NCI-H748 (cell line): ENCODE measurements around the gene OR13C8.
"Not testable (repeated sequence)": the region's sequence is repeated elsewhere in the genome, so short reads cannot be mapped to it uniquely, and the experiment has no call there.

Experiments
- DNase-seq: peaks from one replicate; lab custom pipeline; 2025; ENCODE audit not compliant: unreplicated experiment; lab: John Stamatoyannopoulos, UW

The OR13C8 gene, protein sequence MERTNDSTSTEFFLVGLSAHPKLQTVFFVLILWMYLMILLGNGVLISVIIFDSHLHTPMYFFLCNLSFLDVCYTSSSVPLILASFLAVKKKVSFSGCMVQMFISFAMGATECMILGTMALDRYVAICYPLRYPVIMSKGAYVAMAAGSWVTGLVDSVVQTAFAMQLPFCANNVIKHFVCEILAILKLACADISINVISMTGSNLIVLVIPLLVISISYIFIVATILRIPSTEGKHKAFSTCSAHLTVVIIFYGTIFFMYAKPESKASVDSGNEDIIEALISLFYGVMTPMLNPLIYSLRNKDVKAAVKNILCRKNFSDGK

DNA sequence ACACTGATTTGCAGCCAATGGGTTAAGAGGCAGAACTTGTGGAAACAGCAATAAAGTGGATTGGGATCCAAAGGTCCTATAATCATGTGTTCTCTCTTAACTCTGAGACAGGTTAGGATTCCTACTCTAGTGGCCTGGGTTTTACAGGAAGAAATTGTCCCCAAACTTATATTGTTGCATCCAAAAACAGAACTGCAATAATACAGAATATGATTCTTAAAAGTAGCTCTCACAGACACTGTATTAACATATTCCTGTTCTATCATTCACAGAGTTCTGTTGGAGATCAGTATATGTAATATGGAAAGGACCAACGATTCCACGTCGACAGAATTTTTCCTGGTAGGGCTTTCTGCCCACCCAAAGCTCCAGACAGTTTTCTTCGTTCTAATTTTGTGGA lies at the start of gene OR13C8:
OR13C8 (plus strand) TSS at position 301 of the 400 bp plus-strand sequence; CDS start at position 301, 0 bp downstream.
- no peak for DNase-seq

DNA sequence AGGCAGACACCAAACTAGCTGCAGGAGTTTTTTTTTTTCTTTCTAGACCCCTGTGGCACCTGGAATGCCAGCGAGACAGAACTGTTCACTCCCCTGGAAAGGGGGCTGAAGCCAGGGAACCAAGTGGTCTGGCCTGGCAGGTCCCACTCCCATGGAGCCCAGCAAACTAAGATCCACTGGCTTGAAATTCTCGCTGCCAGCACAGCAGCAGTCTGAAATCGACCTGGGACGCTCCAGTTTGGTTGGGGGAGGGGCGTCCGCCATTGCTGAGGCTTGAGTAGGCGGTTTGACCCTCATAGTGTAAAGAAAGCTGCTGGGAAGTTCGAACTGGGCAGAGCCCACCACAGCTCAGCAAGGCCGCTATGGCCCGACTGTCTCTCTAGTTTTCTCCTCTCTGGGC lies 48.7 kb upstream of the OR13C8 start:
- DNase-seq, result not testable (repeated sequence)

DNA sequence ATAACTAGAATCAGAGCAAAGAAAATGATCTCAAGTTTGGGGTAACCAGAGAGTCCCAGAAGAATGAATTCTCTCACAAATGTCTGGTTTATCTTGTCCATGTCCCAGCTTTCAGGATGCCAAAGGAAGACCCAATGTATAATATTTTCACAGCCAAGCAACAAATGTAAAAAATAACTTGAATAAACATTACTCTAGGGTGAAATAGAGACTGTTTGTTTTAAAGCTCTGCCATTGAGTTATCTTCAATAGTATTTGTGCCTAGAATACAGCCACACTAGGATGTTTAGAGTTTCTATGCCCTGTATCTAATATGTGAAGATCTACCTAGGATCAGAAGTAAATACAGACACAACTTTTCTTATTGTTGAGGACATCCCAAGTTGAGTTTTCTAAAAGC lies 41.9 kb upstream of the OR13C8 start, which contains the start of gene OR13C4:
OR13C4 (minus strand) TSS at position 101 of the 400 bp plus-strand sequence; CDS start at position 101, 0 bp downstream.
- DNase-seq, result no peak

DNA sequence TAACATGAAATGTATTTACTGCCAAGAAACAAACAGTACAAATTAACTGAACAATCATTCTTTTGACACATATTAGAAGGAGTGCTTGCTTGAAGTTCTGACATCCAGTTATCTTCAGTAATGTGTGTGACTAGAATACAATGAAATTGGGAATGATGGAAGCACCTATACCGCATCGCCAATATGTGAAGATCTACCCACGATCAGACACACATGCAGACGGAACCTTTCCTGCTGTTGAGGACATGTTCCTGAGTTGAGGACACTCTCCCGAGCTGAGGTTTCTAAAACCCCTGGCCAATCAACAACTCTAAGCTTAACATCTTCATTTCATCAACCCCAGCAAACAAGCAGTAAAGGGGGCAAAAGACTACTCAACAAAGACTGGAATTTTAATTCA lies 32.2 kb upstream of the OR13C8 start, which contains the start of gene OR13C3:
OR13C3 (minus strand) TSS at position 101 of the 400 bp plus-strand sequence. CDS start 133 bp downstream, outside the sequence.
- no peak for DNase-seq

DNA sequence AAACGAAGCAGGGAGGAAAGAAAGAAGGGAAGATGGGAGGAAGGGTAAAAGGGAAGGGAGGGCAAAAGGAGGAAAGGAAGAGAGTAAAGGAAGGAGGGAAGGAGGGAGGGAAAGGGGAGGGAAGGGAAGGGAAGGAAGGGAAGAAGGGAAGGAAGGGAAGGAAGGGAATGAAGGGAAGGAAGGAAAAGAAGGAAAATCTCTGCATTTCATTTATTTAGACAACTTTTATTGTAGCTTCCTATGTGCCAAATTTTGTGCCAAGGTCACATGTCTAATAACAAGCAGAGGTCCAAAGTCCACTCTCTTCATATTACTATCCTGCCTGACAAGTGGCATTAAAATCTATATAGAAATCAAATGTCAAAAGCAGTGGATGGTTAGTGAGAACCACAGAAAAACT lies 29.7 kb upstream of the OR13C8 start:
- no peak for DNase-seq

DNA sequence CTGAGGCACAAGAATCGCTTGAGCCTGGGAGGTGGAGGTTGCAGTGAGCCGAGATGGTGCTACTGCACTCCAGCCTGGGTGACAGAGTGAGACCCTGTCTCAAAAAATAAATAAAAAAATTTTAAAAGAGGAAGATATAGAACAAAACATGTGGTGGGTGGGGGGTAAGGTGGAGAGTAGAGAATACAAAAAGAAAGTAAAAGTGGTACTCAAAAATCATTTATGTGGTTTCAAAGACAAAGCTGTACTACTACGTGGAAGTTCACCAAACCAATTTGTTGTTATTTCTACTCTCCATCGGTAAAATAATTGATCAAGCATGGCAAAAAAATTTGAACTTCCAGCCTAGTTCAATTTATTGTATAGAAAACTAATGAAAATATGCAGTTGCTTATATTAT lies 24.3 kb upstream of the OR13C8 start:
- no peak for DNase-seq

DNA sequence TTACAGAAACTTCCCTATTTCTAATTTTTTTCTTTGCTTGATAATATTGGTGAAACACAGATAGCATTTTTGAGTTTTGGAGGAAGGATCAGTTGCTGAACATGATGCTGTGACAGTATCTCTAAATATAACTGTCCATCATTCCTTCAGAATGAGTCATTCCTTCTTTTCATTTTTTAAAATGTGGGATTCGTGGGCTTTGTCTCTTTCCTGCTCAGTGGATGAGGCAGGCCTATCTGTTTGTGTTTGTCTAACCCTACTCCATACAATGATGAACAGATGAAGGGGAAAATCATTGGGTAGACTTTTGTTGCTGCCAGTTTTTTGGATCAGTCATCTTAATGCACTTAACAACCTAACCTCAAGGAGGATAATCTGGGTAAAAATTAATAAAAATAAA lies 15.7 kb upstream of the OR13C8 start:
- DNase-seq, result no peak

DNA sequence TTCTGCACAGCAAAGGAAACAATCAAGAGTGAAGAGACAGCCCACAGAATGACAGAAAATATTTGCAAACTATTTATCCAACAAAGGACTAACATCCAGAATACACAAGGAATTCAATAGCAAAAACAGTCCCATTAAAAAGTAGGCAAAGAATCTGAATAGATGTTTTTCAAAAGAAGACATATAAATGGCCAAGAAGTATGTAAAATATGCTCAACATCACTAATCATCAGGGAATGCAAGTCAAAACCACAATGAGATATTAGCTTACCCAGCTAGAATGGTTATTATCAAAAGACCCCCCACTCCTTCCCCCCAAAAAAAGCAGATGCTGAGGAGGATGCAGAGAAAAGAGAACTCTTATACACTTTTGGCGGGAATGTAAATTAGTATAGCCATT lies 13.4 kb upstream of the OR13C8 start:
- DNase-seq, result no peak

DNA sequence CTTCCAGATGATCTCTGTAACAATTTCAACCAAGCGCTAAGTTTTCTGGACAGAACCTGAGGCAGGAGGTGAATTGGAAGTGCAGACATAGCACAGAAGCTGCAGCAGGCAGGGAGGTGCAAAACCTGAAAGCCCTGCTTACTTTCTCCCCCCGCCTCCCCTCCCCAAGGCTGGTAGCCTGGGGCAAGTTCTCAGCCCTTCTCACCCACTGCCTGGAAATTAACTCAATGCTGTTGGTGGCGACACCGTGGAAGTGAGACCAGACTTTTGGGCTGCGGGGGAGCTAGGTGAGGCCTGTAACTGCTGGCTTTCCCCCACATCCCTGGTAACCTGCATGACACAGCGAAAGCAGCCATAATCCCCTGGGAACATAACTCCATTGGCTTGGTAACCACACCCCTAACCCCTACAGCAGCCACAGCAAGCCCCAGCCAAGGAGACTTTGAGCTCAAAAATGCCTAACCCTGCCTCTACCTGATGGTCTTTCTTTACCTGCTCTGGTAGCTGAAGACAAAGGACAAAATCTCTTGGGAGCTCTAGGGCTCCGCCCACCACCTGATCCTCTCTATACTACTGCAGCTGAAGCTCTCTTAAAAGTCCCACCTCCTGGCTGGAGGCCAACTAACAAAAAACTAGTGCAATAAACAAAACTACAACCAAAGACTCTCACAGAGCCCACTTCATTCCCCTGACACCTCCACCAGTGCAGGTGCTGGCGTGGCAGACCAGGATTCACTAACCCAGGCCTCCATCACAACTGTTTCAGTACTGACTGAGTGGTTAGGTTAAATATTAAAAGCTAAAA lies 11.9 kb upstream of the OR13C8 start:
- DNase-seq, result peak; percentile 47

DNA sequence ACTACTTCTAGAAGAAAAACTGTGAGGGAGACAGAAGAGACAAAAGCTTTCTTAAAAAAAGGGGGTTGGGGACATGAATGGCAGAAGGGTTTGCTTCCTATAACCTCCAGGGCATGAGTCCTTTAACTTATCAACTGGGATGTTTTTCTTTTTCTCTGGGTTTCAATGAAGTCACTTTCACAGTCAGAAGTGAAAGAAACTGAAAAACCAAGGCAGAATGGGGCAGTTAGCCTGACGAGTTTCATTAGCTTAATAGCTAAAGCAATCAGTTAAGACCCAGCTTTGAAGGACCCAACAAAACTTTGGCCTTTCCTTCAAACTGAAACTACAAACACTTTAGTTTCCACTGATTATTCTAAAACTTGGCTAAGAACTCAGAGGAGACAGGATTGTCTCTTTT lies 4.6 kb upstream of the OR13C8 start:
- no peak for DNase-seq

DNA sequence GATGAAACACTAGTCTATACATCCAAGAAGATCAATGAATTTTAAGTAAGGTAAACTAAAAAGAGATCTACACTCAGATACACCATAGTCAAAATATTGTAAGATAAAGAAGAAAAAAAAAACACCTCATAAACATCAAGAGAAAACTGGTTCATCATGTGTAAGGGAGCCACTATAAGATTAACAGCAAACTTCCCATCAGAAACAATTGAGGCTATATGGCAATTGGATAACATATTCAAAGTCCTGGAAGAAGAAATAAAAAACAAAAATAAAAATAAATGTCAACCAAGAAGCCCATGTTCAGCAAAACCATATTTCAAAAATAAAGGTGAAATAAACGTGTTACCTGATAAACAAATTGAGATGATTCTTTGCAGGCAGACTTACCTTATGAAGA lies 3.6 kb downstream of the OR13C8 start:
- DNase-seq, result no peak

DNA sequence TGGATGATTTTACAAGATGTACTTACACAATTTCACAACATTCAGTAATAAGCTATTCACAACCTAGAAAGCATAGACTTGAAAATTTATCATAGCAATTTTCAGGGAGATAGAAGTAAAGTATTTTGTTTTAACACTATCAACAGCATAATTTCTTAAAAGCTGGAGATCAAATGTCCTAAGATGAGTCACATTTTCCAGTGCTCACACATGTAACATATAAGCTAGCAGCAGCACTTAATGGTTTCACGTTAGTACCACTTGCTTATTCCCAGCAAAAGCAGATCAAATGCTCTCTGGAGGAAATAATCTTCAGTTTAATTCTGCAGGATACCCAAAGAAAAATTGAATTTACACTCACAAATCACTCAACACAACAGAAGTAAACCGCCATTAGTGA lies 6.5 kb downstream of the OR13C8 start:
- DNase-seq, result no peak

DNA sequence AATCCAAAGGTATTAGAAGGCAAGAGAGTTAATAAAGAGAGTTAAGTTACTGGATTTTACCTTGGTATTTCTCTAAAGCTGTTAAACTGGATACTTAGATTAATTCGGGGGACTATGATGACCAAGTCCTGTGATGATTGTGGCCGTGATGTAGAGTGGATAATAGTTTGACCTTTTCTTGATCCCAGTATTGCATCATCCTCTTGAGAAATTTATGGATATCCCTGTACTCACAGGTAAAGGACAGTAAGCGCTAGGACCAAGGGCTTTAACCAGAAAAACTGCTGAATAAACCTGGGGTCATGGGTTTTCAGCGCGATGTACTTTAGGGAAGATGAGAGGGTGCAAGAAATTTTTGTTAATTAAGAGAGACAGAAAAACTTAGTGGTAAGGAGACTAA lies 8.3 kb downstream of the OR13C8 start:
- no peak for DNase-seq

DNA sequence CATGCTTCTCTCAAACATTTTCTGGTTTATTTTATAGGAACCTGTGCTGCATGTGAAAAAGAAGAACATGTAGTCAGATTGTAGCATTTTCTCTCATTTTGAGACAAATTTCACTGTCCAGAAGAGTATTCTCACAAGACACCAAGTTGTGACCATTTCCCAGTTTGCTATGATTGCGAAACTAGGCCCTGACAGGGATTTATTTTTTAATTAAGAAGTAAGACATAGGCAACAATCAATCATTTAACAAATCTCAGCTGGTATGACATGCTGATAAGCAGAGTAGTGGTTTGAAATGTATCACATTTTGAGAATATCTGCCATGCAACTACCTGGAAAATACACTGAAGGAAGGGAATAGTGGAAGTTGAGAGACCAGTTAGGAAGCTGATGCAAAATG lies 11.6 kb downstream of the OR13C8 start:
- no peak for DNase-seq

DNA sequence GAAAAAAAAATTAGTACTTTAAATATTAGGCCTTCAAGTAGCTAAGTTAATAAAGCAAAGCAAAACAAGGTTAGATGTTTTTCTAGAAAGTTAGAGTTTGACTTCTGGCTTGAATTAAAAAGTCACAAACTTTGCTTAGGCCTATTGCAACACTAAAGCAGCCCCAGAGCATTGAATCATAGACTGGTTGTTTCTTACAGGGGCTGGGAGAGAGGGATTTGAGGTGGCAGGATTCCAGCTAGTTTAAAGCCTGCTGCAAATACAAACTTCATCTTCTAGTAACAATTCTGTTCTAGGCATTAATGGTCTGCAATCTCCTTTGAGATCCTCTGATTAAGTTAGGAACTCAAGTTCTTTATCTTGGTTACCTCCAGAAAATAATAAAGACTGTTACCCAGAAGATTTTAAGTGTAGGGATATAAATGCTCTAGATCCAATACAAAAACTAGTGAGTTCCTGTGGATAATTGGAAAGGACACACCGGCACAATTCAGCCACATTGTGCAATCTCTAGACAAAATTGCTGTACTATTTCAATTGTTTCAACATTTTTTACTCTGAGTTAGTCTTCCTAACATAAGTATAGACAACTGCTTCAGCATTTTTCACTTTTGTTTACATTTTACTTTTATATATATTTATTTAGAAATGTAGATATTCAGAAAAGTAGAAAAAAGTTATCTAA lies 17.7 kb downstream of the OR13C8 start:
- no peak for DNase-seq

DNA sequence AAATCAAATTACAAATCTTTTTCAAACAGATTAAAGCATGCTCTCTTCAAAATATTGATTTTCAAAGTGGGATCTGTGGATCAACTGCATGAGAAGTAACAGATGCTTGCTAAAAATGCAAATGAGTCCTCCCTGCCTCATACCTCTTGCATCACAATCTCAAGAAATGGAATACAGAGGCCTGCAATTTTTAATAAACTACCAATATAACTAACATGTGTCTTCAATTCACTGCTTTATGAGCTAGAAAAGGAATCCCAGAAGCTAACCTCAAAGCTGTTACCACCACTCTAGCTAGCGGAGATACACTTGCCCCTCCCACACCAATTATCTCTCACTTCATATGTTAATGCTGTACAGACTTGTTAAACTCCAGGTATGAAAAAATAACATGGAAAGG lies 20.7 kb downstream of the OR13C8 start:
- DNase-seq, result no peak

DNA sequence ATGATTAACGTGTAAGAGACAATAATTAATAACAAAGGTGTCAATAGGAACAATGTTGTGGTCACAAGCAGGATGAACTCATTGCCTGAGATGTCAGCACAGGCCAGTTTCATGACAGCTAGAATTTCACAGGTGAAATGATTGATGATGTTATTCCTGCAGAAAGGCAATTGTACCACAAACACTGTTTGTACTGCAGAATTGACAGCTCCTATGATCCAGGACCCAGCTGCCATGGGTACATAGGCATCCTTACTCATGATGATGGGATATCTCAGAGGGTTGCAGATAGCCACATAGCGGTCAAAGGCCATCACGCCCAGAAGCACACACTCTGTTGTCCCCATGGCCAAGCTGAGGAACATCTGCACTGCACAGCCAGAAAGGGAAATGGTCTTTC lies 29.8 kb downstream of the OR13C8 start:
- DNase-seq, result not testable (repeated sequence)

DNA sequence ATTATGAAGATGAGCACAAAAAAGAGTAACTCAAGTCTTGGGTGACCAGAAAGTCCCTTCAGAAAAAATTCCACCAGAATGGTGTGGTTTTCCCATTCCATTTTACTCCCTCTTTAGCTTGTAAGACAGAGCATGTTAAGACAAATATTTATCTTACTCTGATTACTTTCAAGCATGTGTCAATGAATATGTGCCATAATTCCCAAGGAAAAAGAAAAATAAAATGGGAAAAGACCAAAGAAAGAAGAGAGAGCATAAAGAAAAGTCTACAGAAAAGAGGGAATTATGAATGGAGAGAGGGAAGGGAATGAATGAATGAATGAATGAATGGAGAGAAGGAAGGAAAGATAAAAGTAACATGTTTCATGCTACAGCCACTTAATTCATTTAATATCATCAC lies 30.3 kb downstream of the OR13C8 start, which contains the start of gene OR13C5:
OR13C5 (minus strand) TSS at position 101 of the 400 bp plus-strand sequence; CDS start at position 101, 0 bp downstream.
- DNase-seq, result not testable (repeated sequence)

DNA sequence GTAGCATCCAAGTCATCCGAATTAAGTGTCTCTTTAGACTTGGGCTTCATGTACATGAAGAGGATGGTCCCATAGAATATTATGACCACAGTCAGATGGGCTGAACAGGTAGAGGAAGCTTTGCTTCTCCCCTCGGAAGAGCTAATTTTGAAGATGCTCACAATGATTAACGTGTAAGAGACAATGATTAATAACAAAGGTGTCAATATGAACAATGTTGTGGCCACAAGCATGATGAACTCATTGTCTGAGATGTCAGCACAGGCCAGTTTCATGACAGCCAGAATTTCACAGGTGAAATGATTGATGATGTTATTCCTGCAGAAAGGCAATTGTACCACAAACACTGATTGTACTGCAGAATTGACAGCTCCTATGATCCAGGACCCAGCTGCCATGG lies 35.8 kb downstream of the OR13C8 start:
- no peak for DNase-seq

DNA sequence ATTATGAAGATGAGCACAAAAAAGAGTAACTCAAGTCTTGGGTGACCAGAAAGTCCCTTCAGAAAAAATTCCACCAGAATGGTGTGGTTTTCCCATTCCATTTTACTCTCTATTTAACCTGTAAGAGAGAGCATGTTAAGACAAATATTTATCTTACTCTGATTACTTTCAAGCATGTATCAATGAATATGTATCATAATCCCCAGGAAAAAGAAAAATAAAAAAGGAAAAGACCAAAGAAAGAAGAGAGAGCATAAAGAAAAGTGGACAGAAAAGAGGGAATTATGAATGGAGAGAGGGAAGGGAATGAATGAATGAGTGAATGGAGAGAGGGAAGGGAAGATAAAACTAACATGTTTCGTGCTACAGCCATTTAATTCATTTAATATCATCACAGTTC lies 36.6 kb downstream of the OR13C8 start, which contains the start of gene OR13C2:
OR13C2 (minus strand) TSS at position 101 of the 400 bp plus-strand sequence; CDS start at position 101, 0 bp downstream.
- DNase-seq, result not testable (repeated sequence)

DNA sequence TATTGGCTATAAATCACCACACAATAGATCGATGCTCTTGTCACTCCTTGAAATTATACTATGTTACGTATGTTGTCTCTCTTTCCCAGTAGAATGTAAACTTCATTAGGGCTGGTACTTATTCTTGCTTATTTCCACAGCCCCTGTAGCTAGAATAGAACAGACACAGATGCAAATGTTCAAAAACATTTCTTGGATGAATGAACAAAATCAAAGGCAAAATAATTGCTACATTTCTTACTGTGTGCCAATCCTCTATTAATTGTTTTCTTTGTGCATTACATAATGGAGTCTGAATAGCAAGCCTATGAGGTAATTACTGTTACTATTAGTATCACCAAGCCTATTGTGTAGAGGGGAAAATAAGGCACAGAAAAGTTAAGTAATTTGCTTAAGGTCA lies 37.2 kb downstream of the OR13C8 start:
- peak; percentile 89 for DNase-seq
